ENCODE results near the gene RB1. TPM values are rescaled to one million over a fixed set of nuclear protein-coding genes. Genes with fewer than 3 reads are reported as not detected.

Gene RB1
- total RNA-seq, 1 donor from 2014 or later = 48.0 TPM

DNA sequence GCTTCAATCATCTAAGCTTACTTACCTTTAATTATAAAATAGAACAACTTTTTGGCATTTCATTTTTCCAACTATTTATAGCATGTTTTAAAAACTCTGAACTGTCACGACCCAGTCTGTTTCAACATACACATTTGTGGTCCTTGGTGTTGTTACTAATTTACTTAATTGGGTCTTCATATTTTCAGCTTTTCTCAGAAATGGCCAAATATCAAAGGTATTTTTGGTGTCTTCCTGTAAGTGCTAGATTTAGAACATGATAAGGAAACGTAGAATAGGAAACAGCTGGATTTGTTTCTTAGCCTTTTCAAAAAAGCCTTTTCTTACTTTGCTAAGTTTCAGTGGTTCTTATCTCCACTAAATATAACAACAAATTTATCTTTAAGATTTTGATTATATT is 97.9 kb downstream of the RB1 start:
- peaks cover 12% of the 10 kb centered on the region for H3K36me3 Mint-ChIP-seq (ENCODE audit: low read depth)
- no peaks in the 10 kb centered on the region for H3K9me3 Mint-ChIP-seq
- H3K27me3 Mint-ChIP-seq (ENCODE audit: low read depth) = no peaks in the 10 kb centered on the region
- peaks cover 14% of the 10 kb centered on the region for H3K4me1 Mint-ChIP-seq
- no peak for DNase-seq (ENCODE audit: low read depth, low spot score)
- no peak overlapping the region for H3K4me3 Mint-ChIP-seq
- no peak overlapping the region for H3K27ac Mint-ChIP-seq (ENCODE audit: unreplicated experiment)
- TF ChIP-seq, protein P1, sequence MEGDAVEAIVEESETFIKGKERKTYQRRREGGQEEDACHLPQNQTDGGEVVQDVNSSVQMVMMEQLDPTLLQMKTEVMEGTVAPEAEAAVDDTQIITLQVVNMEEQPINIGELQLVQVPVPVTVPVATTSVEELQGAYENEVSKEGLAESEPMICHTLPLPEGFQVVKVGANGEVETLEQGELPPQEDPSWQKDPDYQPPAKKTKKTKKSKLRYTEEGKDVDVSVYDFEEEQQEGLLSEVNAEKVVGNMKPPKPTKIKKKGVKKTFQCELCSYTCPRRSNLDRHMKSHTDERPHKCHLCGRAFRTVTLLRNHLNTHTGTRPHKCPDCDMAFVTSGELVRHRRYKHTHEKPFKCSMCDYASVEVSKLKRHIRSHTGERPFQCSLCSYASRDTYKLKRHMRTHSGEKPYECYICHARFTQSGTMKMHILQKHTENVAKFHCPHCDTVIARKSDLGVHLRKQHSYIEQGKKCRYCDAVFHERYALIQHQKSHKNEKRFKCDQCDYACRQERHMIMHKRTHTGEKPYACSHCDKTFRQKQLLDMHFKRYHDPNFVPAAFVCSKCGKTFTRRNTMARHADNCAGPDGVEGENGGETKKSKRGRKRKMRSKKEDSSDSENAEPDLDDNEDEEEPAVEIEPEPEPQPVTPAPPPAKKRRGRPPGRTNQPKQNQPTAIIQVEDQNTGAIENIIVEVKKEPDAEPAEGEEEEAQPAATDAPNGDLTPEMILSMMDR (conservative IDR thresholded peaks at IDR 0.05) = no peak

DNA sequence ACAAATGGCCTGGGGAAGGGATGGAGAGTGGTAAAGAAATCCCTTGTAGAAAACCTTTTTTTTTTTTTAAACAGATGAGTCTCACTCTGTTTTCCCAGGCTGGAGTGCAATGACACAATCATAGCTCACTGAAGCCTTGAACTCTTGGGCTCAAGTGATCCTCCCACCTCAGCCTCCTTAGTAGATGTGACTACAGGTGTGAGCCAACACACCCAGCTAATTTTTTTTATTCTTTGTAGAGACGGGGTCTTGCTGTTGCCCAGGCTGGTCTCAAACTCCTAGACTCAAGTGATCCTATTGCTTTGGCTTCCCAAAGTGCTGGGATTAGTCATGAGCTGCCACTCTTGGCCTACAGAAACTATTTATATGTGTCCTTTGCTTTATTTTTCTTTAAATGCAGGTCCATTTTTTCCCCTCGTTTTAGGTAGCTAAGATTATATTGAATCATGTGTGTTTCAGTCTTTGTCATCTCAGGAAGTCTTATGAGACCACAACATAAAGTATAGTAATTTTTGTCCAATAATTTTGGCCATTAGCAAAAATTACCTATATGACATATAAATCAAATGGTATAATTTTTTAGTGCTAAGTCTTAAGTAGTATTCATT is 98.9 kb downstream of the RB1 start:
- no peak for DNase-seq (ENCODE audit: low read depth, low spot score)

DNA sequence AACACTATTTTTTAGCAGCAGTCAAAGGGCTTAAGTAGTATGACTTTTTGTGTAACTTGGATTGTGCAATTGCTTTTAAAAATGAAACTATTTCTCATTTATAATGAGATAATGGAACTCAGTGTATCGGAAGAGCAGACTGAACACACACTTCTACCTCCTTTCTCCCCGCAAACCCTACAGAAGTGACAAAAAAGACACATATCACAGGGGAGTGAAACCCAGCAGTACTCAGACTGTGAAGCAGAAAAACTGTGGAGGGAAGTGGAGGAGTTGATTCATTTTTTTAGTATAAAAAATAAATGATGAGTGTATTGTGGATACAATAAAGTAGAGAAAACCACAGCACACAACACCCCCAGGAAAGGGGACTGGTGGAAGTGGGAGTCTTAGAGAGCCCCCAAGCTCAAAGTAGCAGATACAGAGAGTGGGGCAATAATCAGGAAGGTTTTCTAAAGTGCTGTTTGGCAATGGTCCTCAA is 99.6 kb downstream of the RB1 start:
- H3K27me3 Mint-ChIP-seq (ENCODE audit: low read depth) = no peaks in the 10 kb centered on the region
- TF ChIP-seq, protein P1 (conservative IDR thresholded peaks at IDR 0.05) = no peak
- H3K4me1 Mint-ChIP-seq = peaks cover 13% of the 10 kb centered on the region
- H3K36me3 Mint-ChIP-seq (ENCODE audit: low read depth) = peaks cover 6% of the 10 kb centered on the region
- H3K9me3 Mint-ChIP-seq = no peaks in the 10 kb centered on the region
- H3K27ac Mint-ChIP-seq (ENCODE audit: unreplicated experiment) = no peak overlapping the region
- DNase-seq (ENCODE audit: low read depth, low spot score) = no peak
- no peak overlapping the region for H3K4me3 Mint-ChIP-seq

More for the DNA sequence above, 98.9 kb downstream of the RB1 start:
- Mint-ChIP-seq H3K36me3 (ENCODE audit: low read depth) (peaks cover 6% of the 10 kb centered on the region), H3K4me3 (no peak overlapping the region), H3K27ac (ENCODE audit: unreplicated experiment) (no peak overlapping the region), H3K4me1 (peaks cover 14% of the 10 kb centered on the region), H3K9me3 (no peaks in the 10 kb centered on the region), H3K27me3 (ENCODE audit: low read depth) (no peaks in the 10 kb centered on the region)
- TF ChIP-seq, protein P1 (conservative IDR thresholded peaks at IDR 0.05) = no peak

DNA sequence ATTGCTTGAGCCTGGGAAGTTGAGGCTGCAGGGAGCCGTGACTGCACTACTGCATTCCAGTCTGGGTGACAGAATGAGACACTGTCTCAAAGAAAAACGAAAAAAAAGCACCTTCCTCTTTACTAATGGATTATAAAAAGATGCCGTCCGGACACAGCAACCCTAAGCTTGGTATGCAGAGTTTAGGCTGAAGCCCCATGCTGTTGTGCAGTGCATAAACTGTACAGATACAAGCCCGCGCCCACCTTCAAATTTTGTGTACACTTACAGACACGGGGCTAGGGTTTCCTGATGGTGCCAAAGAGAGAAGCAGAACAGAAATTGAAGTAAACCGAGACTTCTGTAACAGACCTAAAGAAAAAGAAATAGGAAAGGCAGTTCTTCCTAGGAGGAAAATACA is 100.4 kb downstream of the RB1 start:
- Mint-ChIP-seq H3K27me3 (ENCODE audit: low read depth) (no peaks in the 10 kb centered on the region), H3K27ac (ENCODE audit: unreplicated experiment) (peak overlapping the region; percentile 21), H3K4me1 (peaks cover 10% of the 10 kb centered on the region), H3K4me3 (no peak overlapping the region), H3K9me3 (no peaks in the 10 kb centered on the region), H3K36me3 (ENCODE audit: low read depth) (peaks cover 9% of the 10 kb centered on the region)
- TF ChIP-seq, protein P1 (conservative IDR thresholded peaks at IDR 0.05) = no peak
- no peak for DNase-seq (ENCODE audit: low read depth, low spot score)

DNA sequence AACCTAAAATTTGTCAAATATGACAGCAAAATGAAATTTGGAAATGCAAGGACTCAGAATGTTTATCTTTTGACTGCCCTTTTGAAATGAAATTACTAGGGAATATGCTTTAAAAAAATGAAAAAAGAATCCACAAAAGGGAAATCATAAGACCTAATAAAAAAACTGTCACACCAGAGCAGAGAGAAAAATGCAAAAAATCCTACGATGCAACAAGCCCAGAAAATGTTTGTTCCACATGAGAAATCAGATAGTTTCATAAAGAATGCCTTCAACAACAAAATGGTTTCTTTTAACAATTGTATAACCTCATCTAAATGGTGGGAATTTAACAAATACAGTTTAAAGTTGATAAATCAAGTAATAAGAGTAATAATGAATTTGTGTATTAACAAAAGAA is 101.4 kb downstream of the RB1 start:
- Mint-ChIP-seq H3K9me3 (no peaks in the 10 kb centered on the region), H3K4me1 (peaks cover 16% of the 10 kb centered on the region), H3K36me3 (ENCODE audit: low read depth) (peaks cover 9% of the 10 kb centered on the region), H3K27ac (ENCODE audit: unreplicated experiment) (peak overlapping the region; percentile 38), H3K4me3 (no peak overlapping the region), H3K27me3 (ENCODE audit: low read depth) (no peaks in the 10 kb centered on the region)
- DNase-seq (ENCODE audit: low read depth, low spot score) = no peak
- TF ChIP-seq, protein P1 (conservative IDR thresholded peaks at IDR 0.05) = no peak
